SK-N-MC (cell line): ENCODE measurements around the gene AKAP17A.

Source experiments
- EZH2 ChIP-seq: fragments of 200-600 bp; sonication (generic); IDR thresholded peaks from one replicate; pipeline ENCODE4 v1.6.1; 2017; ENCODE audit warnings: antibody characterized with exemption
- POLR2AphosphoS5 ChIP-seq: IDR thresholded peaks from 2 replicates; pipeline ENCODE4 v1.6.1; 2012; ENCODE audit warnings: mild to moderate bottlenecking, low read depth, low read length, borderline replicate concordance

GRCh38 chrX:1629244-1629643 lies 37.8 kb downstream of the AKAP17A start:
- no peak for TF ChIP-seq POLR2AphosphoS5
- no peak for TF ChIP-seq EZH2
